NCI-H1417 treated with DMSO at 0.1 percent for 48 hours (cell line): Measurements from ENCODE around the gene UTP25.

Source experiments
- DNase-seq: peaks from one replicate; lab custom pipeline; 2025; lab: John Stamatoyannopoulos, UW

UTP25 gene

GRCh38 chr1:209839875-209840546 is 12.2 kb downstream of the UTP25 start:
- no peak for DNase-seq

- DNase-seq = no peak
Measured at GRCh38 chr1:209840611-209841010, 12.8 kb downstream of the UTP25 start.

- DNase-seq = peak; percentile 76
Measured at GRCh38 chr1:209844695-209845407, 17.1 kb downstream of the UTP25 start.

GRCh38 chr1:209845408-209845725 is 17.6 kb downstream of the UTP25 start:
- DNase-seq = peak; percentile 81

GRCh38 chr1:209849388-209849787 is 21.6 kb downstream of the UTP25 start:
- DNase-seq = no peak

GRCh38 chr1:209850342-209850979 is 22.7 kb downstream of the UTP25 start:
- no peak for DNase-seq

- DNase-seq = no peak
Measured at GRCh38 chr1:209853676-209854075, 25.9 kb downstream of the UTP25 start.

GRCh38 chr1:209854196-209854595 is 26.4 kb downstream of the UTP25 start:
- DNase-seq = no peak

- no peak for DNase-seq
Measured at GRCh38 chr1:209855006-209855405, 27.2 kb downstream of the UTP25 start.

GRCh38 chr1:209855623-209856022 is 27.9 kb downstream of the UTP25 start:
- no peak for DNase-seq

GRCh38 chr1:209858561-209859103 is 30.9 kb downstream of the UTP25 start:
- DNase-seq = no peak

- DNase-seq = peak; percentile 57
Measured at GRCh38 chr1:209860293-209860881, 32.6 kb downstream of the UTP25 start.

- DNase-seq = no peak
Measured at GRCh38 chr1:209861242-209861641, 33.5 kb downstream of the UTP25 start.

- no peak for DNase-seq
Measured at GRCh38 chr1:209862391-209863356, 34.9 kb downstream of the UTP25 start.

- no peak for DNase-seq
Measured at GRCh38 chr1:209863766-209864485, 36.2 kb downstream of the UTP25 start.

GRCh38 chr1:209866201-209866600 is 38.4 kb downstream of the UTP25 start:
- DNase-seq = no peak

GRCh38 chr1:209869291-209870149 is 41.7 kb downstream of the UTP25 start:
- no peak for DNase-seq

- DNase-seq = no peak
Measured at GRCh38 chr1:209870151-209870831, 42.5 kb downstream of the UTP25 start.

GRCh38 chr1:209871006-209871405 is 43.2 kb downstream of the UTP25 start:
- no peak for DNase-seq
